BE2C (cell line): ENCODE results near the gene SRGAP3.

ENCODE experiments used
- DNase-seq: peaks from one replicate; pipeline ENCODE4 v3.0.0-alpha.2; 2020
- H3K27me3 ChIP-seq: fragments of 250-450 bp; sonication (Bioruptor Pico); 2 replicates; pipeline ENCODE4 v1.5.1; 2020; ENCODE audit warnings: mild to moderate bottlenecking
- H3K36me3 ChIP-seq: fragments of 250-450 bp; sonication (Bioruptor Pico); 2 replicates; pipeline ENCODE4 v1.5.1; 2020; ENCODE audit warnings: mild to moderate bottlenecking
- H3K4me1 ChIP-seq: fragments of 250-450 bp; sonication (Bioruptor Pico); 2 replicates; pipeline ENCODE4 v1.5.1; 2020
- H3K4me3 ChIP-seq: 2 replicates; pipeline ENCODE4 v1.5.1; 2011; ENCODE audit warnings: low read depth, low read length
- H3K9me3 ChIP-seq: fragments of 250-450 bp; sonication (Bioruptor Pico); 2 replicates; pipeline ENCODE4 v1.5.1; 2020
- TF ChIP-seq, protein P1 (sequence below): IDR thresholded peaks from 2 replicates; pipeline ENCODE4 v1.5.1; 2012; ENCODE audit warnings: mild to moderate bottlenecking, low read depth, low read length

SRGAP3 gene

GRCh38 chr3:9023226-9023590 lies 226.2 kb downstream of the SRGAP3 start:
- no peaks in the 10 kb centered on the region for H3K36me3 ChIP-seq
- no peak for DNase-seq
- peaks cover 4% of the 10 kb centered on the region for H3K4me1 ChIP-seq
- H3K9me3 ChIP-seq = no peaks in the 10 kb centered on the region
- TF ChIP-seq, protein P1, sequence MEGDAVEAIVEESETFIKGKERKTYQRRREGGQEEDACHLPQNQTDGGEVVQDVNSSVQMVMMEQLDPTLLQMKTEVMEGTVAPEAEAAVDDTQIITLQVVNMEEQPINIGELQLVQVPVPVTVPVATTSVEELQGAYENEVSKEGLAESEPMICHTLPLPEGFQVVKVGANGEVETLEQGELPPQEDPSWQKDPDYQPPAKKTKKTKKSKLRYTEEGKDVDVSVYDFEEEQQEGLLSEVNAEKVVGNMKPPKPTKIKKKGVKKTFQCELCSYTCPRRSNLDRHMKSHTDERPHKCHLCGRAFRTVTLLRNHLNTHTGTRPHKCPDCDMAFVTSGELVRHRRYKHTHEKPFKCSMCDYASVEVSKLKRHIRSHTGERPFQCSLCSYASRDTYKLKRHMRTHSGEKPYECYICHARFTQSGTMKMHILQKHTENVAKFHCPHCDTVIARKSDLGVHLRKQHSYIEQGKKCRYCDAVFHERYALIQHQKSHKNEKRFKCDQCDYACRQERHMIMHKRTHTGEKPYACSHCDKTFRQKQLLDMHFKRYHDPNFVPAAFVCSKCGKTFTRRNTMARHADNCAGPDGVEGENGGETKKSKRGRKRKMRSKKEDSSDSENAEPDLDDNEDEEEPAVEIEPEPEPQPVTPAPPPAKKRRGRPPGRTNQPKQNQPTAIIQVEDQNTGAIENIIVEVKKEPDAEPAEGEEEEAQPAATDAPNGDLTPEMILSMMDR = no peak
- H3K27me3 ChIP-seq = no peaks in the 10 kb centered on the region
- no peak overlapping the region for H3K4me3 ChIP-seq

DNA sequence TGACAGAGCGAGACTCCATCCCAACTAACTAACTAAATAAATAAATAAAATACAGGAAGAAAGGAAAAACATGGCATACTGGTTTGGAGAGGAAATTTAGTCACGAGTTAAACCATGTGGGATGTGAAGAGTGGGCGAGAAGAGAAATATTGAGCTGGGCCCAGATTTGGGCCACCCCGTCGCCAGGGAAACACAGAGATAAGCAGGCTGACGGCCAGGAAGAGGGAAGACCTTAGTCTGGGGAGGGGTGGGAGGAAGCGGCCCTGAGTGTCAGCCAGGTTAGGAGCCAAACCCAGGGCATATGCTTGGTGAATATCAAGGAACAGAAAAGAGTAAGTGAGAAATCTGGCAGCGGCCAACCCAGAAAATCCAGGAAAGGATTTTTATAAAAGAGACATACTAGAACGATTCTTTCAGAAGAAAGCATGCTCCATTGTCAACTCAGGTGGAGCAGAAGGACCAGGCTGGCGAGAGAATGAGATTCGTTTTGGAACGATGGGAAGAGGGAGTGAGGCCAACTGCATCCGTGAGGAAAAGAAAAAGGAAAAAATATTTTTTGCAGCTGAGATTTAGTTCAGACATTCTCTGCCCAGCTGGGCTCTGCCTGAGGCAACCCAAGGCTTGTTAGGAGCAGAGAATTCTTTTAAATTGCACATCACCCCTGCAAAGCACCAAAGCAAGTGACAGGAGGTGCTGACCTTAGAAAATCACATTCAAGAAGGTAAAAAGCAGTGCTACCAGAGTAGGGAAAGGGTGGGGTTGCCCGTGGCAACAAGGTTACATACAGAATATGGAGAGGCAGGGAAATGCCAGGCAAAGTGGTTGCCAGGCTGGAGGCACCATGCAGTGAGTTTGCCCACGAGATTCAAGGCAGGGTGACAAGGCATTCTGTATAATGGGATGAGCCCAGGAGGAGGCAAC lies 226.9 kb downstream of the SRGAP3 start:
- no peak for DNase-seq
- Histone ChIP-seq H3K27me3 (no peaks in the 10 kb centered on the region), H3K36me3 (no peaks in the 10 kb centered on the region), H3K9me3 (no peaks in the 10 kb centered on the region), H3K4me3 (no peak overlapping the region), H3K4me1 (no peaks in the 10 kb centered on the region)
- TF ChIP-seq, protein P1 = no peak

DNA sequence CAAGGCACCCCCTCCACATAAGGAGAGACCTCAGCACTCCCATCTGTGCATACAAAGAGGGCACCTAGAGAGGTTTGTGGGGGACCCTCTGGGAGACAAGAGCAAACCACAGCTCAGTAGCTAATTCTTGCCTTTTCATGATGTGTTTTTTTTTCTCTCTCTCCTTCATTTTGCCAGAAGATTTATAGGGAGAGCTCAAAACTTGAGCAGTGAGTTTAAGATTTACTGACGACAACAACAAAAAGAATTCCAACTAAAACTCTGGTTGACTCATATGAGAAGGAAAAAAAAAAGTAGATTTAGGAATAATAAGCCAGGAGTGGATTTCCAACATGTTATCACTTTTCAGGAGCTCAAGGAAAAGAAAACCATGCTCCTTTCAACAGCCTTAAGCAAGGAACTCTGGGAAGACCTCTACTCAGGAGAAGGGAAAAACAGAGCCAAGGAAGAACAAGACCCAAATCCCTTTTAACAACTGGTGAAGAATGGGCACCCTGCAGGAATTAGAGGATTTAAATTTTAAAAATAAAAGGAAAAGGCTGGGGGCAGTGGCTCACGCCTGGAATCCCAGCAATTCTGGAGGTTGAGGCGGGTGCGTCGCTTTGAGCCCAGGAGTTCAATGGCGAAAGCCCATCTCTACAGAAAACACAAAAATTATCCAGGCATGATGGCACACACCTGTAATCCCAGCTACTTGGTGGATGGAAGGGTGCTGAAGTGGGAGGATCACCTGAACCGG lies 228.0 kb downstream of the SRGAP3 start:
- H3K36me3 ChIP-seq = no peaks in the 10 kb centered on the region
- no peaks in the 10 kb centered on the region for H3K9me3 ChIP-seq
- no peak overlapping the region for H3K4me3 ChIP-seq
- H3K4me1 ChIP-seq = no peaks in the 10 kb centered on the region
- DNase-seq = no peak
- TF ChIP-seq, protein P1 = no peak
- no peaks in the 10 kb centered on the region for H3K27me3 ChIP-seq

GRCh38 chr3:9020426-9020825 lies 229.0 kb downstream of the SRGAP3 start:
- Histone ChIP-seq H3K4me1 (no peaks in the 10 kb centered on the region), H3K27me3 (no peaks in the 10 kb centered on the region), H3K36me3 (no peaks in the 10 kb centered on the region), H3K4me3 (no peak overlapping the region), H3K9me3 (no peaks in the 10 kb centered on the region)
- TF ChIP-seq, protein P1 = no peak
- DNase-seq = no peak

- Histone ChIP-seq H3K27me3 (no peaks in the 10 kb centered on the region), H3K4me1 (no peaks in the 10 kb centered on the region), H3K9me3 (no peaks in the 10 kb centered on the region), H3K4me3 (no peak overlapping the region), H3K36me3 (no peaks in the 10 kb centered on the region)
- TF ChIP-seq, protein P1 = no peak
- no peak for DNase-seq
Observed at GRCh38 chr3:9019259-9019961, 230.0 kb downstream of the SRGAP3 start.
